ENCODE measurements around the gene TINAGL1.

GRCh38 chr1:31618916-31619846 lies 42.9 kb downstream of the TINAGL1 start:
- TF ChIP-seq EZH2 (IDR thresholded peaks at IDR 0.05; ENCODE audit: low read depth) (no peak), CTCF (conservative IDR thresholded peaks at IDR 0.05) (no peak)
